ENCODE results near the gene DCDC1.

DCDC1 gene, protein sequence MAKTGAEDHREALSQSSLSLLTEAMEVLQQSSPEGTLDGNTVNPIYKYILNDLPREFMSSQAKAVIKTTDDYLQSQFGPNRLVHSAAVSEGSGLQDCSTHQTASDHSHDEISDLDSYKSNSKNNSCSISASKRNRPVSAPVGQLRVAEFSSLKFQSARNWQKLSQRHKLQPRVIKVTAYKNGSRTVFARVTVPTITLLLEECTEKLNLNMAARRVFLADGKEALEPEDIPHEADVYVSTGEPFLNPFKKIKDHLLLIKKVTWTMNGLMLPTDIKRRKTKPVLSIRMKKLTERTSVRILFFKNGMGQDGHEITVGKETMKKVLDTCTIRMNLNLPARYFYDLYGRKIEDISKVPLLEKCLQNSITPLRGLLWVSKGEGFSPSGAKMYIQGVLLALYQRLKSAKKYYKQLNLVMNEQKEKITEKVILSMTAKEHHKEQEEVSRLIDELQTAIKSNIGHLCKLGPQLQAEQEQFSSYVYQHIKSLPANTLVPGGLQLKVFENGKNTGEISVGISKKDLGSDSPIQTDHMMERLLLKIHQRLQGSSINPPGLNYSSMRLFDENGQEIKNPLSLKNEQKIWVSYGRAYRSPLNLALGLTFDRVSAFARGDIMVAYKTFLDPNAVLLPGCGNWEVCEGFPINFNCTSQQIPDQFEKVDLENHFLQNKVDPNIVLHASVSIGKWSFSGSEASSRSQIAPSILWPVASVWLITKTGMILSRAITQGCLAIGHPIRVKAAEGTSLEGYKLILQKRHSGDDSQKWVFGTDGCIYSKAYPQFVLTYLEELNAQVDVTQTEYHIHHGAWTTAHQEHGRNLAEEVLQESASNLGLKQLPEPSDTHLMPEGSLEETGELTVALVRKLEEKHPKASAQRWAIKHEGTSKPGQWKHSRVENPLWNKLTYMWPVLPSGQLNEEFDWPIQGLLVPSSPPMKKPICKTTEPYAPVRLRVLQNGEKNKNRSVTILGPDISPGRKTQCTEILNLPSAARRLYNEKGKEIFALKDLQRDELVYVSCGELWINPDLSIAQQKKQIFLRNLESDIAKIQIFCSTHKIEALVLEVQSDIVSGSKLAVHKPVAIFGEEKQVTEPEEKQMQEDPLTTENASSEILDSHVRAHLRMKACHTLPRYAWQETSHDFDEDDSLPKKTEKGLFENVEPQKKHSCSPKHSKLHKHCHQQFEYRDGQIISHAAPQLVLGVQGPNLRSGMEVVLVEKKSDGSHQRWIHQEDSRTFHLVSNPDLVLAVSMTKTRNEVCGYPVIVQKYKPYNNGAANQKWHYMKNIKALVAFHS (N-terminal part only)

DNA sequence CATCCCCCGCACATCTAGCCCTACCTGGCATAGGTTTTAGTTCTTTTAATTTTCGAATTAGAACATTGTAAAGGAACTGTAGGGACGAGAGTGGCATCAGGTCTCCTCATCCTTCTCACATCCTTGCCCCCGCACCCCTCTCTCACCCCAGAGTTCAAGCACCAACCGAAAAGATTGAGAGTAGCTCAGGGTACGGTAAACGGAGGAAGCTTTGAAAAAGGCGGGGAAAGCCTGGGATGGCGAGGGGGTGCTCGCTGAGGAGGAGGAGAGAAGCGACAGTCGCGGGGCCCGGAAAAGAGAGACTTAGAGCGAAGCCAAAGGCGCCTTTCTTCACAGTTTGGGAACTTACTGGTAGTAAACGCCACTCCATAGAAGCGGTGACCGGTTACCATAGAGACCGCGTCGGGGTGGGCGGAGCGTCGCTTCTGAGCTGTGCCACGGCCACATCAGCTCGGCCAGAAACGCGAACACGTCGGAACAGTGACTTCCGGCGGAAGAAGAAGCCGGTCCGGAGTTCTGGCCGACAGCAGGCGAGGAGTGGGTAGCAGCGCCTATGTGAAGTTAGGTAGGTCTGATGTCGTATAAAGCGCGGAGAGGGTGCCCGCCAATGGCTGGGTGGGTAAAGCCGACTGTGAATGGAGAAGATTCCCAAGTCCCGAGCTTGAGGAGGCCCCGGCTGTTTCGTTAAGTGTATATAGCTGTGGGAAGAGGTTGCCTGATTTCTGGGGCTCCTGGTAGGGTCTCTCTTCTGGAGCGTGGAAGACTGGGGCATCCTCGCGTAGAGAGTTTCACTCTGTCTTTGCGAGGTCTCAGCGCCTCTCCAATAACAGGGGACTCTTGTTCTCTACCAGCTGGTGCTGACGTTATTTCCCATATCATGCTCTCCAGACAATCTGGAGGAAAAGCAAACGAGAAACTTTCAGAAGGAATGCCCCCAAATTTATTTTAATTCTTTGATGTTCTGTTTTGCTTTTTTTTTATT lies at the start of gene DCDC1, which contains the start of gene DNAJC24:
TSS of gene DCDC1 (minus strand) at position 392 of the 982 bp plus-strand sequence. CDS start 41,459 bp downstream, outside the sequence.
TSS of gene DNAJC24 (plus strand) at position 513 of the 982 bp plus-strand sequence. CDS start 889 bp downstream, outside the sequence.
- Histone ChIP-seq H3K9me3 (ENCODE audit: control insufficient read depth in 1 of 2, low read length in 2 of 2) (no peaks in the 10 kb centered on the region), H3K36me3 (ENCODE audit: control insufficient read depth in 1 of 2, insufficient read depth in 2 of 2, low read length in 2 of 2) (no peaks in the 10 kb centered on the region), H3K27me3 (ENCODE audit: control insufficient read depth in 1 of 2, insufficient read depth in 2 of 2, low read length in 2 of 2) (no peaks in the 10 kb centered on the region), H3K27ac (ENCODE audit: low read depth, low read length) (peak within 1 kb of the TSS; percentile 23), H3K4me3 (ENCODE audit: low read depth in 1 of 2, low read length in 2 of 2) (peak within 1 kb of the TSS; percentile 93 to 99), H3K4me1 (ENCODE audit: control insufficient read depth in 1 of 2, insufficient read depth in 2 of 2, low read length in 2 of 2) (peaks cover 6 to 11% of the 10 kb centered on the region in 2 donors), H3K9ac (ENCODE audit: low read depth in 1 of 2, low read length in 2 of 2) (peak within 1 kb of the TSS; percentile 79 to 91)

DNA sequence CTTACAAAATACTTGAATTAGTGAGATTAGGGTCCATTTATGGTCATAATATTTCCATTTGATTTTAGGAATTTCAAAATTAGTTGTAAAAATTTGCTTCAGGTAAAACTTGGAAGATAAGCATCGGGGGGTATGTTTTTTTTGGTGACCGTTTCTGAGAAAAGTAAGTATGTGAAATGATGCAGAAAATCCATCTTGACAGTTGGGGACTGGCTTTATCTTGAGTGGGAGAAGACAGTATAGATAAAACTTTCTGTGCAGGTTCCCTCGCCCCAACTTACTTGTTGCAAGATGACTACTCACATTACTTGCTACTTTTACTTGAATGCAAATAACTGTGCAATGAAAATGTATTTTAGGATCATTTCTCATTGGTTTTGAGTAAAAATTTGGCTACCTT lies 49.6 kb upstream of the DCDC1 start:
- no peaks in the 10 kb centered on the region for H3K4me1 ChIP-seq (ENCODE audit: control insufficient read depth in 1 of 2, insufficient read depth in 2 of 2, low read length in 2 of 2)
- H3K4me3 ChIP-seq (ENCODE audit: low read depth in 1 of 2, low read length in 2 of 2) = no peak overlapping the region
- H3K9ac ChIP-seq (ENCODE audit: low read depth in 1 of 2, low read length in 2 of 2) = no peak overlapping the region
- H3K9me3 ChIP-seq (ENCODE audit: control insufficient read depth in 1 of 2, low read length in 2 of 2) = no peaks in the 10 kb centered on the region
- no peak overlapping the region for H3K27ac ChIP-seq (ENCODE audit: low read depth, low read length)
- H3K27me3 ChIP-seq (ENCODE audit: control insufficient read depth in 1 of 2, insufficient read depth in 2 of 2, low read length in 2 of 2) = no peaks in the 10 kb centered on the region
- no peaks in the 10 kb centered on the region for H3K36me3 ChIP-seq (ENCODE audit: control insufficient read depth in 1 of 2, insufficient read depth in 2 of 2, low read length in 2 of 2)

DNA sequence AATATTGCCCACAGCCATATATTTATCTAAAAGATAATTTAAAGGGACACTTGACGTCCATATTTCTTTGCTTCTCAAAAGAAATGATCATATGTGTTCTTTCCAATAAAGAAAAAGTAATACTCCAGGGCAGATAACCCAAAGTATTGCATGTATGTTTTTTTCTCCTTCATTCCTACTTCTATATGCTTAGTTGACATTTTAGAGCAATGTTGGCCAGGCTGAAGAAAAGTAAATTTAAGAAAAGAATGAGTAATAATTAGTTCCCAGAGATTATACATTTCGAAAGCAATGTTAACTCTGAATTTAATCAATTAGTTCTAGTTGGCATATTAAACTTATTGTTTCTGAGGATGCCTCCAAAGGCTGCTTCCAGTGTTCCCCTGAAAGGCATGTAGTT lies 48.3 kb upstream of the DCDC1 start:
- no peaks in the 10 kb centered on the region for H3K27me3 ChIP-seq (ENCODE audit: control insufficient read depth in 1 of 2, insufficient read depth in 2 of 2, low read length in 2 of 2)
- H3K4me3 ChIP-seq (ENCODE audit: low read depth in 1 of 2, low read length in 2 of 2) = no peak overlapping the region
- no peaks in the 10 kb centered on the region for H3K36me3 ChIP-seq (ENCODE audit: control insufficient read depth in 1 of 2, insufficient read depth in 2 of 2, low read length in 2 of 2)
- no peaks in the 10 kb centered on the region for H3K4me1 ChIP-seq (ENCODE audit: control insufficient read depth in 1 of 2, insufficient read depth in 2 of 2, low read length in 2 of 2)
- no peak overlapping the region for H3K9ac ChIP-seq (ENCODE audit: low read depth in 1 of 2, low read length in 2 of 2)
- H3K27ac ChIP-seq (ENCODE audit: low read depth, low read length) = no peak overlapping the region
- H3K9me3 ChIP-seq (ENCODE audit: control insufficient read depth in 1 of 2, low read length in 2 of 2) = no peaks in the 10 kb centered on the region

- H3K27me3 ChIP-seq (ENCODE audit: control insufficient read depth in 1 of 2, insufficient read depth in 2 of 2, low read length in 2 of 2) = no peaks in the 10 kb centered on the region
- H3K36me3 ChIP-seq (ENCODE audit: control insufficient read depth in 1 of 2, insufficient read depth in 2 of 2, low read length in 2 of 2) = no peaks in the 10 kb centered on the region
- no peaks in the 10 kb centered on the region for H3K4me1 ChIP-seq (ENCODE audit: control insufficient read depth in 1 of 2, insufficient read depth in 2 of 2, low read length in 2 of 2)
- H3K4me3 ChIP-seq (ENCODE audit: low read depth in 1 of 2, low read length in 2 of 2) = no peak overlapping the region
- no peak overlapping the region for H3K27ac ChIP-seq (ENCODE audit: low read depth, low read length)
- H3K9me3 ChIP-seq (ENCODE audit: control insufficient read depth in 1 of 2, low read length in 2 of 2) = no peaks in the 10 kb centered on the region
- H3K9ac ChIP-seq (ENCODE audit: low read depth in 1 of 2, low read length in 2 of 2) = no peak overlapping the region
These were observed 47.8 kb upstream of the DCDC1 start for GRCh38 chr11:31417357-31417756.

DNA sequence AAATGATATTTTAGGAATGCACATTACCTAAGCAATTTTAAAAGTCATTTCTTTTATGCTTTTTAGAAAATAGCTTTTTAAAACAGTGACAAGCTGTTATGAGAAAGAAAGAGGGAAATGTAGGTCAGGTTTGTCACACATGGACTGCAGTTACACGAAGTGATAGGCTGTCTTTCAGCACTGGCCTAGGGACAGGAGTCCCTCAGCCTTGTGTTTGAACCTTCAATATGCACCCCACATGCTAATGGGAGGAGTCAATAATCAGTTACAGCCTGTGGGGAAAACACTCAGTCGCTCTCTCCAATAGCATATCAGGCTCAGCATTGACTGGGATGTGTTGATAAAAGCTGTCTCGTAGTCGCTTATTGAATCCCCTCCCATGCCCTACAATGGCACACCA lies 45.9 kb upstream of the DCDC1 start:
- Histone ChIP-seq H3K36me3 (ENCODE audit: control insufficient read depth in 1 of 2, insufficient read depth in 2 of 2, low read length in 2 of 2) (no peaks in the 10 kb centered on the region), H3K27me3 (ENCODE audit: control insufficient read depth in 1 of 2, insufficient read depth in 2 of 2, low read length in 2 of 2) (no peaks in the 10 kb centered on the region), H3K4me3 (ENCODE audit: low read depth in 1 of 2, low read length in 2 of 2) (no peak overlapping the region), H3K9ac (ENCODE audit: low read depth in 1 of 2, low read length in 2 of 2) (no peak overlapping the region), H3K27ac (ENCODE audit: low read depth, low read length) (no peak overlapping the region), H3K4me1 (ENCODE audit: control insufficient read depth in 1 of 2, insufficient read depth in 2 of 2, low read length in 2 of 2) (no peaks in the 10 kb centered on the region), H3K9me3 (ENCODE audit: control insufficient read depth in 1 of 2, low read length in 2 of 2) (peaks cover 0 to 2% of the 10 kb centered on the region in 2 donors)

- Histone ChIP-seq H3K9me3 (ENCODE audit: control insufficient read depth in 1 of 2, low read length in 2 of 2) (peaks cover 0 to 2% of the 10 kb centered on the region in 2 donors), H3K36me3 (ENCODE audit: control insufficient read depth in 1 of 2, insufficient read depth in 2 of 2, low read length in 2 of 2) (no peaks in the 10 kb centered on the region), H3K27ac (ENCODE audit: low read depth, low read length) (no peak overlapping the region), H3K4me3 (ENCODE audit: low read depth in 1 of 2, low read length in 2 of 2) (no peak overlapping the region), H3K4me1 (ENCODE audit: control insufficient read depth in 1 of 2, insufficient read depth in 2 of 2, low read length in 2 of 2) (no peaks in the 10 kb centered on the region), H3K27me3 (ENCODE audit: control insufficient read depth in 1 of 2, insufficient read depth in 2 of 2, low read length in 2 of 2) (no peaks in the 10 kb centered on the region), H3K9ac (ENCODE audit: low read depth in 1 of 2, low read length in 2 of 2) (no peak overlapping the region)
These were observed 44.8 kb upstream of the DCDC1 start for GRCh38 chr11:31414338-31414737.

GRCh38 chr11:31412946-31413345 lies 43.4 kb upstream of the DCDC1 start:
- Histone ChIP-seq H3K27me3 (ENCODE audit: control insufficient read depth in 1 of 2, insufficient read depth in 2 of 2, low read length in 2 of 2) (no peaks in the 10 kb centered on the region), H3K4me1 (ENCODE audit: control insufficient read depth in 1 of 2, insufficient read depth in 2 of 2, low read length in 2 of 2) (no peaks in the 10 kb centered on the region), H3K36me3 (ENCODE audit: control insufficient read depth in 1 of 2, insufficient read depth in 2 of 2, low read length in 2 of 2) (no peaks in the 10 kb centered on the region), H3K9me3 (ENCODE audit: control insufficient read depth in 1 of 2, low read length in 2 of 2) (peaks cover 0 to 2% of the 10 kb centered on the region in 2 donors), H3K4me3 (ENCODE audit: low read depth in 1 of 2, low read length in 2 of 2) (no peak overlapping the region), H3K9ac (ENCODE audit: low read depth in 1 of 2, low read length in 2 of 2) (no peak overlapping the region), H3K27ac (ENCODE audit: low read depth, low read length) (no peak overlapping the region)

GRCh38 chr11:31408201-31408600 lies 38.7 kb upstream of the DCDC1 start:
- Histone ChIP-seq H3K4me1 (ENCODE audit: control insufficient read depth in 1 of 2, insufficient read depth in 2 of 2, low read length in 2 of 2) (no peaks in the 10 kb centered on the region), H3K9ac (ENCODE audit: low read depth in 1 of 2, low read length in 2 of 2) (no peak overlapping the region), H3K27me3 (ENCODE audit: control insufficient read depth in 1 of 2, insufficient read depth in 2 of 2, low read length in 2 of 2) (no peaks in the 10 kb centered on the region), H3K27ac (ENCODE audit: low read depth, low read length) (no peak overlapping the region), H3K36me3 (ENCODE audit: control insufficient read depth in 1 of 2, insufficient read depth in 2 of 2, low read length in 2 of 2) (no peaks in the 10 kb centered on the region), H3K9me3 (ENCODE audit: control insufficient read depth in 1 of 2, low read length in 2 of 2) (peaks cover 0 to 2% of the 10 kb centered on the region in 2 donors), H3K4me3 (ENCODE audit: low read depth in 1 of 2, low read length in 2 of 2) (no peak overlapping the region)

DNA sequence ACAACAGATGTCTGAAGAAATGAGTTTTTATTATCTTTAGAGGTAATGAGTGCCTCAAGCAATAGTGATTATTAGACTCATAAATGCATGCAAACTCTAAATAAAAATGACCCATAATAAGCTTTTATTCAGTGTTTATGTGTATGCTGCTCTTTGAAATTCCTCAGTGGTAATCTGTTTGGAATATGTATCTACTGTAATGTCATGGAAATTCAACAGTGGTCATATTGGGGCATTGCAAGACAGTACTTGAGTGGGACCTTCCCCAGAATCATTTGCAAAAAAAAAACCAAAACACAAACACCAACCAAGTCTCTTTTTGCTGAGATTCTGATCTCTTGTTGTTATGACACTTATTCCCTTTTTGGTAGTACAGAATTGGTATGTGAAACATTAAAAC lies 35.1 kb upstream of the DCDC1 start:
- Histone ChIP-seq H3K9me3 (ENCODE audit: control insufficient read depth in 1 of 2, low read length in 2 of 2) (no peaks in the 10 kb centered on the region), H3K4me1 (ENCODE audit: control insufficient read depth in 1 of 2, insufficient read depth in 2 of 2, low read length in 2 of 2) (no peaks in the 10 kb centered on the region), H3K36me3 (ENCODE audit: control insufficient read depth in 1 of 2, insufficient read depth in 2 of 2, low read length in 2 of 2) (no peaks in the 10 kb centered on the region), H3K27ac (ENCODE audit: low read depth, low read length) (no peak overlapping the region), H3K27me3 (ENCODE audit: control insufficient read depth in 1 of 2, insufficient read depth in 2 of 2, low read length in 2 of 2) (no peaks in the 10 kb centered on the region), H3K4me3 (ENCODE audit: low read depth in 1 of 2, low read length in 2 of 2) (no peak overlapping the region), H3K9ac (ENCODE audit: low read depth in 1 of 2, low read length in 2 of 2) (no peak overlapping the region)

Data from duodenal mucosa (tissue), 2 donors.